ENCODE data around the gene DAB1. TPM values are rescaled to one million over a fixed set of nuclear protein-coding genes. Genes with fewer than 3 reads are reported as not detected.

DAB1 gene
- total RNA-seq, 2 donors from 2014 or later = 8.7 to 13.6 TPM

DNA sequence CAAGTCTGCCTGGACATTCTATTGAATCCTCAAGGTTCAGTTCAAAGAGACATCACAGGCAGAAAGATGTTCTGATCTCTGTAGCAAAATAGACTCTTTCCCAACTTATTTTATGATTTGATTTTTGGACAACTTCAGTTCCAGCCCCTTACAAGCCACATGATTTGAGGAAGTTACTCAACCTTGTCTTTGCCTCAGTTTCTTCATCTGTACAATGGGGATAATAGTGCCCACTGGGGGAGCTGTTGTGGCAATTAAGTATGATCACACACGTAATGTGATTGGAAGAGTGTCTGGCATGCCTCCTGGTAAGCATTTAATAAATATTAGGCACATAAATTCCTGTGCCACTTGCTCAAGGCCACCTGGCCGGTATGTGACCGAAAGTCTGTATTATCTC, 130.6 kb downstream of the DAB1 start:
- peaks cover 10% of the 10 kb centered on the region for H3K36me3 Mint-ChIP-seq (ENCODE audit: low read depth)
- no peak overlapping the region for H3K27ac Mint-ChIP-seq
- no peaks in the 10 kb centered on the region for H3K9me3 ChIP-seq (ENCODE audit: control insufficient read depth, low read length, poor library complexity, severe bottlenecking)
- ATAC-seq (no peak), DNase-seq (no peak)
- no peak overlapping the region for H3K4me3 Mint-ChIP-seq
- peaks cover 11% of the 10 kb centered on the region for H3K4me1 Mint-ChIP-seq
- no peaks in the 10 kb centered on the region for H3K27me3 Mint-ChIP-seq

DNA sequence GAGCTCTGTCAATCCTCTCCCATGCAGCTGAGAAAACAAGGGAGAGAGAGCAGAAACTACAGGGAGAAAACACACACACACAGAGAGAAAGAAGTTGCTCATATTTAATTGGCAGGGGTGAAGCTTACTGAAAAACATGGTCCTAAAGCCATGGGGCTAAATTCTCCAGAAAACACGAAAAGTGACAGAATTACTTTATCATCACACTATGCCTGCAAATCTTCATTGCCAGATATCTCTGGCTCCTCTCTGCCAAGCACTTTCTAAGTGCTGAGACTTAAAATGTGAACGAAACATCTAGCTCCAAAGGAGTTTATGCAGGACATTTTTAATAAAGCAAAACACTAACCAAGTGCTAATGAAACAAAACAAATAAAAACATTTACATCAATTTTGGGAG, 134.1 kb downstream of the DAB1 start:
- peaks cover 7% of the 10 kb centered on the region for H3K36me3 Mint-ChIP-seq (ENCODE audit: low read depth)
- no peak overlapping the region for H3K4me3 Mint-ChIP-seq
- ATAC-seq = no peak
- peaks cover 3% of the 10 kb centered on the region for H3K4me1 Mint-ChIP-seq
- no peaks in the 10 kb centered on the region for H3K27me3 Mint-ChIP-seq
- H3K27ac Mint-ChIP-seq = no peak overlapping the region
- no peak for DNase-seq
- no peaks in the 10 kb centered on the region for H3K9me3 ChIP-seq (ENCODE audit: control insufficient read depth, low read length, poor library complexity, severe bottlenecking)

DNA sequence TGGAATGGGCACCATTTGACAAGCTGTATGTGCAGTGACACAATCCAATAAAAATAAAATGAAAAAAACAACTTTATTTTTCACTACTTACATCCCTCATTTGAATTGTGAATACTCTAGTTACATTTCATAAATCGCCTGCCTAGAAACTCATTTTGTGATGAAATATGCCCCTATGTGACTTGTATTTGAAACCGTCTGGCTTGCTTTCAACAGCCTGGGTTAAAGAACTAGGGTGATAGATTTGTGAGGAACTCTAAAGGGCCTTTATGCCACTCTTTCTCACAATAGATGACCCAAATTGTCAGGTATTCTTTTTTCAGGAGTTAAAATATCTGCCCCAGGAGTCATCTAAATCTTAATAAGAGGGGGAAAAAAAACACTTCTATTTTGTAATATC, 137.9 kb downstream of the DAB1 start:
- peaks cover 9% of the 10 kb centered on the region for H3K36me3 Mint-ChIP-seq (ENCODE audit: low read depth)
- peaks cover 8% of the 10 kb centered on the region for H3K4me1 Mint-ChIP-seq
- no peak for ATAC-seq
- no peaks in the 10 kb centered on the region for H3K9me3 ChIP-seq (ENCODE audit: control insufficient read depth, low read length, poor library complexity, severe bottlenecking)
- H3K4me3 Mint-ChIP-seq = no peak overlapping the region
- DNase-seq = no peak
- no peaks in the 10 kb centered on the region for H3K27me3 Mint-ChIP-seq
- no peak overlapping the region for H3K27ac Mint-ChIP-seq

DNA sequence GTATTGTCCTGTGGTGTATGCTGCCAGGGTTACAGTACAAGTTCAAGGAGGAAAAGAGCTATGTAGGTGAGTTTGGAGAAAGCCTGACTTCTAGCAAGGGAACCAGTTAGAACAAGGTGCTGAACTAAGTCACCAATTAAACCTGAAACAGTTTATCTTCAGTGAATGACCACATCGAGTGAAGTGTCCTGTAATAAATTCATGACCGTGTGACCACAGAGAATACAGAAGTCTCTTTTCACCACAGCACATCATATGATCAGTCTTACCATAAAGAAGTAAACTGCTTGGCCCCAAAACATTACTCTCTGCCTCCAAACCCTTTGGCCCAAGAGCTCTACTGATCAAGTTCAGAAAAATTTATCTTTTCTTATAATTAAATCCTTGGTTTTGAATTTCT, 141.4 kb downstream of the DAB1 start:
- DNase-seq (no peak), ATAC-seq (no peak)
- no peaks in the 10 kb centered on the region for H3K27me3 Mint-ChIP-seq
- peaks cover 16% of the 10 kb centered on the region for H3K4me1 Mint-ChIP-seq
- H3K36me3 Mint-ChIP-seq (ENCODE audit: low read depth) = peaks cover 6% of the 10 kb centered on the region
- no peak overlapping the region for H3K4me3 Mint-ChIP-seq
- no peak overlapping the region for H3K27ac Mint-ChIP-seq
- no peaks in the 10 kb centered on the region for H3K9me3 ChIP-seq (ENCODE audit: control insufficient read depth, low read length, poor library complexity, severe bottlenecking)

DNA sequence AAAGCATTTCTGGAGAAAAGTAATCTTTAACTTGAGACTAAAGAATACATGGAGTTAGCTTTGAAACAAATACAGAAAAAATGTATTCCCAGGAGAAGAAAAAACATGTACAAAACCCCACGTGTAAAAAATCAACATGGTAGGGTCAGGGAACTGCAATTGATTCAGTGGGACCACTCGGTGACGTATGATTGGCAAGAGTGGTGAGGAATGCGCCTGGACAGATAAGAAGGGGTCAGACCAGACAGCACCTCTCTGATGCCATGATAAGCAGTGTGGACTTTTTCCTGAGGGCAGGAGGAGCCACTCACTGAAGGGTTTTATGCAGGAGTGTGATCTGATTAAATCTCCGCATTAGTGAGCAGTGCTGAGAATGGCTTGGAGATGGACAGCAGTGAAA, 142.5 kb downstream of the DAB1 start:
- DNase-seq = no peak
- Mint-ChIP-seq H3K36me3 (ENCODE audit: low read depth) (peaks cover 6% of the 10 kb centered on the region), H3K27ac (no peak overlapping the region), H3K4me1 (peaks cover 21% of the 10 kb centered on the region), H3K27me3 (no peaks in the 10 kb centered on the region), H3K4me3 (no peak overlapping the region)
- no peak for ATAC-seq
- H3K9me3 ChIP-seq (ENCODE audit: control insufficient read depth, low read length, poor library complexity, severe bottlenecking) = no peaks in the 10 kb centered on the region

DNA sequence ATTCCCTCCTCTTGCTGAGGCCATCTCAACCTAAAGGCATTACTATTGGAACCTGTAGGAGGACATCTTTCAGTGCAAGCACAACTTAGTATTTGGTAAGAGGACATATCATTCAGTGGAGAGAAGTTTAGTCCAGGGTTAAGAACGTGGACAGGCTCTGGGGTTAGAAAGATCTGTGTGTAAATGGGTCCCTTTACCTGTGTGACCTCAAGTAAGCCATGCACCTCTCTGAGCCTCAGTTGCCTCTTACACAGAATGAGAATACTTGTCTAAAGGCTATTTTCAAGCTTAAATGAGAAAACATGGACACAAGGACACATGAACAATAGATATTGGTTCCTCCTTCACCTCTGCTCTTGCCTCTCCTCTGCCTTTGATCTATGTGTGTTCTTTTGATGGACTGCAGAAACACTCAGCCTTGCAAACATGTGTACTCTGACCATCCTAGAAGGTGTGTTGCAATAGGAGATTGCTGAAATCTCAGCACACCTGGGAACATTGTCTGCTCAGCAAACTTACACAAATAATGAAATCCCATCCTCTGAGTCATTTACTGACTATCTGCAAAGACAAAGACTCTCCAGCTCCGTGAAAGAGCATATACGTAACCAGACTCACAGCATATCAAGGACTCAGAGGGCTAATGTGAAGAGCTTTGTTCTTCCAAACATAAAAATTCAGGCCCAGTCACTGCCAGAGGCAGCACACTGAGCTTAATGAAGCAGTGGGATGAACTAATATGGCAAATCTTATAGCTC, 143.8 kb downstream of the DAB1 start:
- no peaks in the 10 kb centered on the region for H3K9me3 ChIP-seq (ENCODE audit: control insufficient read depth, low read length, poor library complexity, severe bottlenecking)
- peaks cover 6% of the 10 kb centered on the region for H3K36me3 Mint-ChIP-seq (ENCODE audit: low read depth)
- H3K4me1 Mint-ChIP-seq = peaks cover 21% of the 10 kb centered on the region
- no peak overlapping the region for H3K4me3 Mint-ChIP-seq
- DNase-seq (no peak), ATAC-seq (no peak)
- no peaks in the 10 kb centered on the region for H3K27me3 Mint-ChIP-seq
- H3K27ac Mint-ChIP-seq = no peak overlapping the region

DNA sequence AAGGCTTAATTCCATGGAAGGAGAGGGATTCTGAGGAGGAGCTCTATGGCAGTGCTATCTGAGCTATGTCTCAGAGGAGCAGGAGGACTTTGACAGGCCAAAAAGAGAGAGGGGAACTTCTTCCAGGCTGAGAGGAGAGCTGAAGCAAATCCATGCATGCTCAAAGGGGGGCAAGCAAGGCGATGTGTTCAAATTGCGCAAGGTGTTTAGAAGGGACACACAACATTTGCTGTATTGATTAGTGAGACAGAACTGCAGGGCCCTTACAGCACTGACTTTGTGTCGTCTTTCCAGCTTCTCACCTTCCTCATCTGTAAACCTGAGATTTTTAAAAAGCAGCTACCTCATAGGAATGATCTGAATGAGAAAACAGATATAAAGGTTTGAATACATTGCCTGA, 145.3 kb downstream of the DAB1 start:
- DNase-seq (no peak), ATAC-seq (no peak)
- H3K9me3 ChIP-seq (ENCODE audit: control insufficient read depth, low read length, poor library complexity, severe bottlenecking) = no peaks in the 10 kb centered on the region
- no peaks in the 10 kb centered on the region for H3K27me3 Mint-ChIP-seq
- H3K27ac Mint-ChIP-seq = no peak overlapping the region
- peaks cover 24% of the 10 kb centered on the region for H3K4me1 Mint-ChIP-seq
- H3K36me3 Mint-ChIP-seq (ENCODE audit: low read depth) = peaks cover 6% of the 10 kb centered on the region
- H3K4me3 Mint-ChIP-seq = no peak overlapping the region

DNA sequence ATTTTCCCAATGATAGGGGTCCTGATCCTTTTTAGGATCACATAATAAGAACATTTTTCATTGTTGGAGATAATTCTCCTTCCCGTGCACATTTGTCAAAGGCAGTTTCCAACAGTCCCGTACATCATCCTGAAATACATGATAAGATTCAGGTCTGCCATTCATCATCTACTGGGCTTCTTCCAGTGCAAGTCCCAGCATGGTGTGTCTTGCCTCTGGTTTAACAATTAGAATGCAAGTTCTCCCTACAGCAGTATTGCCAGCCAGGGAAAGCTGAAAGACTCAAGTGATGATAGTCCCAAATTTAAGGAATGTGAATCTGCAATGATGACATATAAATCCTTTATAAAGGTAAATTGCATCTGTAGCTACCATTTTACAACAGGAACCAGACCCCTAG, 146.2 kb downstream of the DAB1 start:
- H3K9me3 ChIP-seq (ENCODE audit: control insufficient read depth, low read length, poor library complexity, severe bottlenecking) = no peaks in the 10 kb centered on the region
- peaks cover 4% of the 10 kb centered on the region for H3K36me3 Mint-ChIP-seq (ENCODE audit: low read depth)
- DNase-seq (no peak), ATAC-seq (no peak)
- H3K27me3 Mint-ChIP-seq = no peaks in the 10 kb centered on the region
- H3K27ac Mint-ChIP-seq = no peak overlapping the region
- no peak overlapping the region for H3K4me3 Mint-ChIP-seq
- peaks cover 20% of the 10 kb centered on the region for H3K4me1 Mint-ChIP-seq

DNA sequence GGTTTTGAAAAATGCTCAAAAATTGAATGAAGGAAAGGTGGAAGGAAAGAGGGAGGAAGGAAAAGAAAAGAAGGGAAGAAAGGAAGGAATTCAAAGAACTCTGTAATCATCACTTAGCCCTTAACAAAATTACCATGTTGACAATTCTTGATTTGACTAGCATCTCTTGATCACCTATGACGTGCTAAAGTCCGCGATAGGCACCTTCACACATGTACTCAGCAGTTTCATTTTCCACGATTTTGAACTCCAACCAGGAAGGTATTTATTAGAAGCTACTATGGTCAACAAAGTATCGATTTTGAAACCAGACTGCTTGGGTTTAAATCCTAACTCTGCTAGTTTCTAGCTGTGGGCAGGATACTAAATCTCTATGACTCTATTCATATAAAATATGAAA, 146.9 kb downstream of the DAB1 start:
- Mint-ChIP-seq H3K4me1 (peaks cover 18% of the 10 kb centered on the region), H3K36me3 (ENCODE audit: low read depth) (peaks cover 4% of the 10 kb centered on the region), H3K4me3 (no peak overlapping the region), H3K27ac (no peak overlapping the region), H3K27me3 (no peaks in the 10 kb centered on the region)
- ATAC-seq (no peak), DNase-seq (no peak)
- no peaks in the 10 kb centered on the region for H3K9me3 ChIP-seq (ENCODE audit: control insufficient read depth, low read length, poor library complexity, severe bottlenecking)

DNA sequence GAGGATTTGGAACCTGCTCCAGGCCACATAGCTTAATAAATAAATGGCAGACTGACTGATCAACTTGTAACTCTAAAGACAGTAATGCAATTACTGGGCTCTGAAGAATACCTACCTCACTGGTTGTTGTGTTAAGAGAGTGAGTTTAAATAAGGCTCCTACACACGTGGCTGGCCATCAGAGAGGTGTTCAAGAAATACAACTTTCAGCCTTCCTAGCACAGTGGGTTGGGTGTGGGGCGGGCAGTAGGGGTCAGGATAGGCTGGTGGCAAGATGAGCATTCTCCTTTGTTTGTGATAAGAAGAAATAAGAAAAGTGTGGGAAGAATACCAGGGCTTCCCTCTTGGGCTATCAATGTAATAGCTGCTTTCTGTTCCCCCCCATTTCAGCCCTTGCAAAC, 151.3 kb downstream of the DAB1 start:
- H3K27me3 Mint-ChIP-seq = peaks cover 5% of the 10 kb centered on the region
- H3K36me3 Mint-ChIP-seq (ENCODE audit: low read depth) = no peaks in the 10 kb centered on the region
- no peak for DNase-seq
- no peak for ATAC-seq
- no peak overlapping the region for H3K4me3 Mint-ChIP-seq
- H3K4me1 Mint-ChIP-seq = peaks cover 20% of the 10 kb centered on the region
- no peak overlapping the region for H3K27ac Mint-ChIP-seq
- H3K9me3 ChIP-seq (ENCODE audit: control insufficient read depth, low read length, poor library complexity, severe bottlenecking) = no peaks in the 10 kb centered on the region

DNA sequence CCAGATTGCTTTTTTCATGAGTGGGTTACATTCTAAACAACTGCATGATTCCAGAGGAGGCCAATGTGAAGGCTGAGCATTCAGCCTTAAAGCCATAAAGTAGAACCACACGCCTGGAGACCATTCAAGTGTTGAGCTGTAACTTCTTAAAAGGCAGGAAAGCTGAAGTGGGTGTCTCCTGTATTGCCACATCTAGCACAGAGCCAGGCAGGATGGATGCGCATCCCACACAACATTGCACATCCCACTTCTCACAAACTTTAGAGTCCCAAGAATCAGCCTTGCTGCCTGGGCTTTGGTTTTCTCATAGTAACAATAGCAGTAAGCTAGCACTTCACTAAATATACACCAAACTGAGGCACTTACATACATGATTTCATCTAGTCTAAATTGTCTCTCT, 151.7 kb downstream of the DAB1 start:
- H3K27me3 Mint-ChIP-seq = peaks cover 5% of the 10 kb centered on the region
- no peak for ATAC-seq
- H3K9me3 ChIP-seq (ENCODE audit: control insufficient read depth, low read length, poor library complexity, severe bottlenecking) = no peaks in the 10 kb centered on the region
- H3K4me3 Mint-ChIP-seq = no peak overlapping the region
- no peaks in the 10 kb centered on the region for H3K36me3 Mint-ChIP-seq (ENCODE audit: low read depth)
- DNase-seq = no peak
- peaks cover 17% of the 10 kb centered on the region for H3K4me1 Mint-ChIP-seq
- H3K27ac Mint-ChIP-seq = no peak overlapping the region

DNA sequence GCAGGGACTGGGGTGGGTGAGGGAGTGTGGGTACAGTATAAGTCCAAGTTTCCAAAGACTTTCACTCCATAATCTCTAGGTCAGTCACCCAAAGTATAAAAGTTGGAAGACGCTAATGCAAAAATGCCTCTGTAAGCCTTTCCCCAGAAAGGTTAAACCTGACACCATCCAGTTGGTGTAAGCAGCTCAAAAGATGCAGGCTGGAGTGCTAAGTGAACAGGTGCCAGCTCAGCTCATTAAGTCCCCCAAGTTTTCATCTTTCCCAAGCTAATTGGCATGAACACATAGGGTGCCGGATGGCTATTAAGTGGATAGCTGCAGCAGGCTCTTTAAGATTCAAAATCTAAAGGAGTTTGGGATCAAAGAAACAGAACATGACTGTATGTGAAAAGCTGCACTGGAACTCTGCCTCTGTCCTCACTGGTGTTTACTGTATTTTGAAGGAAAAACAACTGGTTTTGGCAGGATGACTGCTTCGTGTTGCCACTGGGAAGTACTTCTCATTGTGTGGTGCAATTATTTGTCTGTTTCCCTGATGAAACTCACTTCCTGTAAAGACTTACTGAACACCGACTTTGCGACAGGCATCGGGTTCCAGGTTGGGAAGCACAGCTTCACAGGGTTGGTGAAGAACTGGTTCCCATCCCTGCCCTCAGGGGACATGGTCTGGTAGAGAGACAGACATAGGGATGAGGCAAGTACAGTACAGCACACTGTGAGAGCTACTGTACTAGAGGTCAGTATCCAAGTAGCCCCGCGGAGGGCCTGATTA, 152.7 kb downstream of the DAB1 start:
- H3K27ac Mint-ChIP-seq = no peak overlapping the region

DNA sequence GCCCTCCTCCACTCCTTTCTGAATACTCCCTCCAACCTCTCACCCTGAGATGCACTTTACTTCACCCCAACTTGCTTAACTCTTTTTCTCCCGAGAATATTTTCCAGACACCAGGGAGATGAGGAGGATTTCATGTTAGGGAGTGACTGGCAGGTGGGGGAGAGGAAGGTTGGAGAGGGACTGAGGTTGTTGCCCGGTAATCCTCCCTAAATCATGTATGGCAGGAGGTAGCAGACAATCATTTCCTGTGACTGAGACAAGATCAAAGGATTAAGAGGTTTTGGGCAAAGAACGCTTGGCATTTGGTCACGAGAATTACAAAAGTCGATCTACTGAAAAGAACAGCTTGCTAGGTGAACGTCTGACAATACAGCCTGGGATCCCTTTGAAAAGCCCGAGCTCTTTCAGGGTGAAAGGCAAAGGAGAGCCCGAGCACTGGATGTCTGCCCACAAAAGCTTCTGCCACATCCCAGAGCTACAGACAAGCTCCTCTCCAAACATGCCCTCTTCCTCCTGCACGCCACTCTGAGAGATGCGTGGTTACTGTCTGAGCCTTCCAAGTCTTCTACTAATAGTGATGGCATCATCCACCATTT, 154.1 kb downstream of the DAB1 start:
- Mint-ChIP-seq H3K4me1 (peaks cover 13% of the 10 kb centered on the region), H3K27ac (peak overlapping the region; percentile 53)
- DNase-seq = no peak

More for the DNA sequence above, 152.7 kb downstream of the DAB1 start:
- no peaks in the 10 kb centered on the region for H3K9me3 ChIP-seq (ENCODE audit: control insufficient read depth, low read length, poor library complexity, severe bottlenecking)
- no peak for ATAC-seq
- no peak for DNase-seq
- peaks cover 13% of the 10 kb centered on the region for H3K4me1 Mint-ChIP-seq
- peaks cover 5% of the 10 kb centered on the region for H3K27me3 Mint-ChIP-seq
- no peak overlapping the region for H3K4me3 Mint-ChIP-seq
- no peaks in the 10 kb centered on the region for H3K36me3 Mint-ChIP-seq (ENCODE audit: low read depth)

More for the DNA sequence above, 154.1 kb downstream of the DAB1 start:
- ATAC-seq = peak; percentile 37
- no peaks in the 10 kb centered on the region for H3K9me3 ChIP-seq (ENCODE audit: control insufficient read depth, low read length, poor library complexity, severe bottlenecking)
- Mint-ChIP-seq H3K4me3 (peak overlapping the region; percentile 1), H3K27me3 (peaks cover 5% of the 10 kb centered on the region), H3K36me3 (ENCODE audit: low read depth) (no peaks in the 10 kb centered on the region)
